Transverse colon (tissue), 4 donors: ENCODE data around the gene MTG2.

Source experiments
- EP300 ChIP-seq: sonication (generic); formaldehyde crosslinking; IDR thresholded peaks from one replicate; pipeline ENCODE4 v1.6.1; 2017; ENCODE audit warnings: antibody characterized with exemption, low read depth
- POLR2AphosphoS5 ChIP-seq, 3 donors: sonication (generic); formaldehyde crosslinking; IDR thresholded peaks; one replicate each; pipeline ENCODE4 v1.6.1; 2016; ENCODE audit warnings: antibody characterized with exemption in 3 of 3
- TF ChIP-seq, protein P1 (sequence below), 5 experiments: fragments of 200-600 bp in 3 of 5; fragments of 450-650 bp in 2 of 5; sonication (generic) in 3 of 5; IDR thresholded peaks; 1 replicate in 2 of 5; 2 replicates in 3 of 5; pipeline ENCODE4 v1.5.1; 2016 to 2017; ENCODE audit warnings: antibody characterized with exemption in 5 of 5, inconsistent platforms in 3 of 5, mild to moderate bottlenecking in 2 of 5, moderate library complexity in 1 of 5

DNA sequence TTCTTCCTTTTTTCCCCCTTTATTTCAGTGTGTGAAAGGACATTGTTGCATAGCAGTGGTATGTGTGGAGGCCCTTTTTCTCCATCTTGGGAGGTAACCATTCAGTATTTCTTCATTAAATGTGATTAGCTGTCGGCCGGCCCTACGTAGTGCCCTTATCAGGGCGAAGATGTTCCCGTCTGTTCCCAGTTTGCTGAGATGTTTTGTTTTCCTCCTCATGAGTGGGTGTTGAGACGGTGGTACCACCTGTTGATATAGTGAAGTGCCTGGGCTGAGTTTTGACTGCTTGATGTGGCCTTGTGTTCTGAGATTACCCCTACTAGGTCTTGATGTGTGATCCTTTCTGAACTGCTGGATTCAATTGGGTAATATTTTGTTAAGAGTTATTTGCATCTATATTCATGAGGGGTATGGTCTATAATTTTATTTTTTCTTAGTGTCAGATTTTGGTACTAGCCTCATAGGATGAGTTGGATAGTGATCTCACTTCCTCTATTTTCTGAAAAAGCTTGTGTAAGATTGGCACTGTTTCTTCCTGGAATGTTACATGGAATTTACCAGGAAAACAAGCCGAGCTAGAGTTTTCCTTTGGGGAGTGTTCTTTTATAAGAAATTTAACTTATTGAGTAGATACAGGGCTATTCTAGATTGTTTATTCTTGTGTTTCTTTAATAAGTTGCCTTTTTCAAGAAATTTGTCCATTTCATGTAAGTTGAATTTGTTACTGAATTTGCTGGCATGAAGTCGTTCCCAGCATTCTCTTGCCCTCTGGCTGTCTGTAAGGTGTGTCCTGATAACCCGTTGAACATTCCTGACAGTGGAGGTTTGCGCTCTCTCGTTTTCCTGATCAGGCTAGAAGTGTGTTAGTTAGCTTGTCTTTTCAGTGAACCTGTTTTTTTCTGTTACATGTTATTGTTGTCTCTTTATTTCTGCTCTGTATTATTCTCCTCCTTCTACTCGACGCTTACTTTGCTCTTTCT lies 4.3 kb downstream of the MTG2 start:
- TF ChIP-seq POLR2AphosphoS5 (IDR thresholded peaks at IDR 0.05): no peak
- no peak for TF ChIP-seq EP300
- TF ChIP-seq, protein P1, sequence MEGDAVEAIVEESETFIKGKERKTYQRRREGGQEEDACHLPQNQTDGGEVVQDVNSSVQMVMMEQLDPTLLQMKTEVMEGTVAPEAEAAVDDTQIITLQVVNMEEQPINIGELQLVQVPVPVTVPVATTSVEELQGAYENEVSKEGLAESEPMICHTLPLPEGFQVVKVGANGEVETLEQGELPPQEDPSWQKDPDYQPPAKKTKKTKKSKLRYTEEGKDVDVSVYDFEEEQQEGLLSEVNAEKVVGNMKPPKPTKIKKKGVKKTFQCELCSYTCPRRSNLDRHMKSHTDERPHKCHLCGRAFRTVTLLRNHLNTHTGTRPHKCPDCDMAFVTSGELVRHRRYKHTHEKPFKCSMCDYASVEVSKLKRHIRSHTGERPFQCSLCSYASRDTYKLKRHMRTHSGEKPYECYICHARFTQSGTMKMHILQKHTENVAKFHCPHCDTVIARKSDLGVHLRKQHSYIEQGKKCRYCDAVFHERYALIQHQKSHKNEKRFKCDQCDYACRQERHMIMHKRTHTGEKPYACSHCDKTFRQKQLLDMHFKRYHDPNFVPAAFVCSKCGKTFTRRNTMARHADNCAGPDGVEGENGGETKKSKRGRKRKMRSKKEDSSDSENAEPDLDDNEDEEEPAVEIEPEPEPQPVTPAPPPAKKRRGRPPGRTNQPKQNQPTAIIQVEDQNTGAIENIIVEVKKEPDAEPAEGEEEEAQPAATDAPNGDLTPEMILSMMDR (IDR thresholded peaks at IDR 0.05): no peak
